Activated B cell treated with CpG ODN at 0.5 μM for 24 hours (primary cell): ENCODE measurements around the gene ASRGL1. TPM values are rescaled to one million over a fixed set of nuclear protein-coding genes. Genes with fewer than 3 reads are reported as not detected.

Source experiments
- ATAC-seq: fragments of 200-7000 bp; cut with Tn5 transposase; one replicate; pipeline ENCODE4 v1.10.0; 2021; ENCODE audit warnings: low read depth, mild to moderate bottlenecking, moderate library complexity
- CTCF ChIA-PET: fragments of 350-600 bp; sonication (Branson Sonifier 250); formaldehyde crosslinking; loops from one replicate; lab custom pipeline; 2021; ENCODE audit warnings: antibody characterized with exemption; lab: Charles Lee
- POLR2A ChIA-PET: fragments of 350-600 bp; sonication (Branson Sonifier 250); formaldehyde crosslinking; loops from one replicate; lab custom pipeline; 2021; ENCODE audit warnings: antibody characterized with exemption; lab: Charles Lee
- DNase-seq: peaks from one replicate; pipeline ENCODE4 v3.0.0; 2022
- H3K27ac Mint-ChIP-seq: one replicate; pipeline ENCODE4 v1.8.0; 2020; ENCODE audit warnings: mixed read lengths
- H3K27me3 Mint-ChIP-seq: one replicate; pipeline ENCODE4 v1.8.0; 2021; ENCODE audit warnings: mixed read lengths
- H3K36me3 Mint-ChIP-seq: one replicate; pipeline ENCODE4 v1.8.0; 2021; ENCODE audit warnings: low read depth, mixed read lengths
- H3K4me1 Mint-ChIP-seq: one replicate; pipeline ENCODE4 v1.8.0; 2021; ENCODE audit warnings: mixed read lengths
- H3K4me3 Mint-ChIP-seq: one replicate; pipeline ENCODE4 v1.8.0; 2020; ENCODE audit warnings: mild to moderate bottlenecking, mixed read lengths
- H3K9me3 Mint-ChIP-seq: one replicate; pipeline ENCODE4 v1.8.0; 2020; ENCODE audit warnings: mixed read lengths
- CTCF ChIP-seq: fragments of 200-600 bp; IDR thresholded peaks from one replicate; pipeline ENCODE4 v1.8.0; 2022; ENCODE audit warnings: antibody characterized with exemption, mild to moderate bottlenecking
- intact Hi-C: fragments of 100-400 bp; cut with micrococcal nuclease; formaldehyde crosslinking; loops from one replicate; pipeline ENCODE4 v1.15.1; 2024
- total RNA-seq: library from RNA; stranded (reverse); gene quantifications from 2 replicates; pipeline ENCODE4 v1.2.3, GENCODE V29; 2022

The ASRGL1 gene
- total RNA-seq, 1 donor from 2014 or later = 0.98 TPM

- Mint-ChIP-seq H3K27me3 (peaks cover 6% of the 10 kb centered on the region), H3K4me3 (peak overlapping the region; percentile 12), H3K27ac (no peak overlapping the region), H3K9me3 (no peaks in the 10 kb centered on the region), H3K36me3 (no peaks in the 10 kb centered on the region), H3K4me1 (peaks cover 9% of the 10 kb centered on the region)
- ATAC-seq = no peak
- ChIA-PET POLR2A (interaction anchor here (0.6 kb wide), 1 partner anchor 133 kb away, joined by 4 read pairs; no protein-coding TSS in a partner anchor), CTCF (interaction anchor here (0.9 to 1.0 kb wide), 2 partner anchors 9 to 292 kb away, joined by 3 read pairs; no protein-coding TSS in a partner anchor)
- no peak for DNase-seq
- intact Hi-C loops = no loop called here
- TF ChIP-seq CTCF = no peak
These were observed 65.1 kb downstream of the ASRGL1 start for GRCh38 chr11:62402226-62402959.

DNA sequence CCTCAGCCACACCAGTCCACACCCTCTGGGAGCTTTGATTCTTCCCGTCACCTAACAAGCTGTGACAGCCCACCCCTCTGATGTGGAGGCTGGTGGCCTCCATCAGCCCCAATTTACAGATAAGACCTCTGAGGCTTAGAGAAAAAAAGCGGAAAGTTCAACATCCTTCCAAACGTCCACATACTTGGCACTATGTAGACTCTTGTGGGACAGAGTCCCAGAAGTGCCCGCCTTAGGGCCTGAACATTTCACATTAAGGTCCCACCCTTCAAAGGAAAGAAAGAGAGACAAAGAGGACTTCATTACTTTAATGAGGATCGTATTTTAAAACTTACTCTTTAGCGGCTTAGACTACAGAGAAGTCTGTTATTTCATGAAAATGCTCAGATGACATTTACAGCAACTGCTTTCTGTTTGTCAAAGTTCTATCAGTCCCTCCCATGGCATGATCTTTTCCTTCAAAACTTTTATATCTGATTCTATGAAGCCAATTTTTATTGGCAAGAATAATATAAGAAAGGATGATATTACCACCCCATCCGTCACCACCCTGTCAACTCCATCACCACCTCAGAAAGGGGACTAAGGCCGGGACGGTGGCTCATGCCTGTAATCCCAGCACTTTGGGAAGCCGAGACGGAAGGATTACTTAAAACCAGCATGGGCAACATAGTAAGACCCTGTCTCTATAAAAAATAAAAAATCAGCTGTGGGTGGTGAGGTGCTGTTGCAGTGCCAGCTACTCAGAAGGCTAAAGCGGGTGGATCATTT lies 65.9 kb downstream of the ASRGL1 start:
- no peaks in the 10 kb centered on the region for H3K9me3 Mint-ChIP-seq
- H3K36me3 Mint-ChIP-seq = no peaks in the 10 kb centered on the region
- H3K27me3 Mint-ChIP-seq = peaks cover 5% of the 10 kb centered on the region
- H3K4me3 Mint-ChIP-seq = no peak overlapping the region
- H3K4me1 Mint-ChIP-seq = peaks cover 9% of the 10 kb centered on the region
- ATAC-seq (no peak), DNase-seq (no peak)
- no peak for TF ChIP-seq CTCF
- CTCF ChIA-PET = interaction anchor here (1.0 kb wide), 1 partner anchor 9 kb away, joined by 3 read pairs; no protein-coding TSS in a partner anchor
- intact Hi-C loops = no loop called here
- H3K27ac Mint-ChIP-seq = no peak overlapping the region
- POLR2A ChIA-PET = no interaction called here

GRCh38 chr11:62404435-62404834 lies 67.2 kb downstream of the ASRGL1 start:
- peaks cover 9% of the 10 kb centered on the region for H3K4me1 Mint-ChIP-seq
- intact Hi-C loops = no loop called here
- ChIA-PET CTCF (no interaction called here), POLR2A (no interaction called here)
- H3K9me3 Mint-ChIP-seq = no peaks in the 10 kb centered on the region
- TF ChIP-seq CTCF = no peak
- H3K36me3 Mint-ChIP-seq = no peaks in the 10 kb centered on the region
- ATAC-seq (no peak), DNase-seq (no peak)
- no peak overlapping the region for H3K27ac Mint-ChIP-seq
- no peaks in the 10 kb centered on the region for H3K27me3 Mint-ChIP-seq
- no peak overlapping the region for H3K4me3 Mint-ChIP-seq

GRCh38 chr11:62404901-62405300 lies 67.7 kb downstream of the ASRGL1 start:
- POLR2A ChIA-PET = interaction anchor here (0.6 kb wide), 1 partner anchor 186 kb away, joined by 3 read pairs; no protein-coding TSS in a partner anchor
- H3K4me3 Mint-ChIP-seq = no peak overlapping the region

More at GRCh38 chr11:62404901-62405300, 67.7 kb downstream of the ASRGL1 start:
- no peak for TF ChIP-seq CTCF
- Mint-ChIP-seq H3K27me3 (no peaks in the 10 kb centered on the region), H3K4me1 (peaks cover 9% of the 10 kb centered on the region), H3K27ac (no peak overlapping the region), H3K36me3 (no peaks in the 10 kb centered on the region), H3K9me3 (no peaks in the 10 kb centered on the region)
- intact Hi-C loops = no loop called here
- CTCF ChIA-PET = no interaction called here
- ATAC-seq = no peak
- DNase-seq = no peak
